ENCODE data around the gene CTTNBP2NL. TPM values are rescaled to one million over a fixed set of nuclear protein-coding genes. Genes with fewer than 3 reads are reported as not detected.
A peak's percentile ranks its signal among the peaks of the same experiment; 100 is the strongest.
"Not testable (repeated sequence)": the region's sequence is repeated elsewhere in the genome, so short reads cannot be mapped to it uniquely, and the experiment has no call there.

Gene CTTNBP2NL
- total RNA-seq, 2 donors from 2014 or later = 4.0 to 7.2 TPM

- peaks cover 7% of the 10 kb centered on the region for H3K27me3 Mint-ChIP-seq
- H3K4me3 Mint-ChIP-seq = peak overlapping the region; percentile 94
- H3K36me3 Mint-ChIP-seq (ENCODE audit: low read depth) = no peaks in the 10 kb centered on the region
- ATAC-seq (replicated peaks) = no peak
- H3K9me3 Mint-ChIP-seq = no peaks in the 10 kb centered on the region
- peak overlapping the region; percentile 12 for H3K27ac Mint-ChIP-seq
- peaks cover 24% of the 10 kb centered on the region for H3K4me1 Mint-ChIP-seq
These were observed 1.3 kb upstream of the CTTNBP2NL start for GRCh38 chr1:112394743-112395062.

- ATAC-seq (replicated peaks) = no peak
- peak overlapping the region; percentile 81 for H3K27ac Mint-ChIP-seq
- peaks cover 7% of the 10 kb centered on the region for H3K27me3 Mint-ChIP-seq
- H3K36me3 Mint-ChIP-seq (ENCODE audit: low read depth) = no peaks in the 10 kb centered on the region
- no peaks in the 10 kb centered on the region for H3K9me3 Mint-ChIP-seq
- H3K4me1 Mint-ChIP-seq = peaks cover 24% of the 10 kb centered on the region
- H3K4me3 Mint-ChIP-seq = peak overlapping the region; percentile 94
These were observed 676 bp upstream of the CTTNBP2NL start for GRCh38 chr1:112395256-112395820.

DNA sequence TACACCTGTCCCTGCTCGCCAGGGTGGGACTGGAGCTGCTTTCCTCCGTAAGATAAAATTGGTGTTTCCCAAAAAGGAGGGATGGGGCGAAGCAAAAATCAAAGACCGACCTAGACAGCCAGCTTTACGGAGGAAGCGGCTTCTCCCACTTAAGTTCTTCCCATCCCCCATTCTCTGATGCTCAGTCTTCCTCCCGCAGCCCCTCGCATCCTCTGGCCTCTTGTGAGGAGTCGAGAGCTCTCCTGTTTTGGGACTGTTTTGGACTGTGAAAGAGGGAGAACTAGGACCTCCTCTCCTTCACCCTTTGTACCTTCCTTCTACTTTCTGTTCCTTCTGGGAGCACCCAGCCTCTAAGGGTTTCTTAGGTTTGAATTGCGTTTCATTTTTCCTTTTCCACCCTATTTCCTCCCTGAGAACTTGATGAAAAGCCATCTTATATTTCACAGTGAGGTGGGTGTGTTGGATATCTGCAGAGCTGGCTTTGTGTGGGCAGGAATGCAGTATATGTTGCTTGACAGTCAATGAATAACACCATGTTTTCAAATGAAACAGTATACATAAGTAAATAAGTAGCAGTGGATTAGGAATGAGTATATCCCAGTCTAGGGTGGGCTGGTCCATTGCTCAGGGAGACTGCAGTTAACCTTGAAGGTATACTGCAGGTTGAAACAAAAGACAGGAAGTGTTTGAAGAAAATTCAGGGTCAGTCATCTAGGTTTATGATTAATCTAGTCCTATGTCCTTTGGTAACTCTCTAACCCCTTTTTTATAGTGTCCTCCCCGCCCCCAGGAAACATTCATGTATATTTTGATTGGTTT is 848 bp downstream of the CTTNBP2NL start:
- no peak for ATAC-seq (replicated peaks)
- Mint-ChIP-seq H3K9me3 (no peaks in the 10 kb centered on the region), H3K4me1 (peaks cover 18% of the 10 kb centered on the region), H3K36me3 (ENCODE audit: low read depth) (no peaks in the 10 kb centered on the region), H3K27me3 (peaks cover 7% of the 10 kb centered on the region), H3K27ac (peak overlapping the region; percentile 81), H3K4me3 (peak overlapping the region; percentile 94)

DNA sequence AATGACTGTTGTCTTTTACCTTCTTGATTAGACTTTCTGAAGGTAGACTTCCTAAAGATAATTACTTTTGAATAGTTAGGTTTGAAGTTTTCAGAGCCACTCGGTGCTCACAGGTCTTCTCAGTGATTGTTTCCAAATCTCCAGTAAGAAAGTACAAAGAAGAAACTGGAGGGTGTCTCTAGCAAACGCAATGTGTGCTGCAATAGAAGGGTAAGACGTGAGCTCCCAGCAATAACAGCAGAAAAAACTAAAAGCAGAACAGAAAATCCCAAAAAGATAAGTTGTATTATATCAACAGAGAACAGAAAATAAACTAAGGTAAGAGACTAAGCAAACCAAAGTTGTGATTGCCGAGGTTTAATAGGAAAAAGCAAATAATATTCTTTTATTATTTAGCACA is 1.8 kb downstream of the CTTNBP2NL start:
- H3K27me3 Mint-ChIP-seq = peaks cover 3% of the 10 kb centered on the region
- no peaks in the 10 kb centered on the region for H3K36me3 Mint-ChIP-seq (ENCODE audit: low read depth)
- ATAC-seq (replicated peaks) = no peak
- H3K4me1 Mint-ChIP-seq = peaks cover 18% of the 10 kb centered on the region
- H3K27ac Mint-ChIP-seq = no peak overlapping the region
- peak overlapping the region; percentile 94 for H3K4me3 Mint-ChIP-seq
- H3K9me3 Mint-ChIP-seq = no peaks in the 10 kb centered on the region

DNA sequence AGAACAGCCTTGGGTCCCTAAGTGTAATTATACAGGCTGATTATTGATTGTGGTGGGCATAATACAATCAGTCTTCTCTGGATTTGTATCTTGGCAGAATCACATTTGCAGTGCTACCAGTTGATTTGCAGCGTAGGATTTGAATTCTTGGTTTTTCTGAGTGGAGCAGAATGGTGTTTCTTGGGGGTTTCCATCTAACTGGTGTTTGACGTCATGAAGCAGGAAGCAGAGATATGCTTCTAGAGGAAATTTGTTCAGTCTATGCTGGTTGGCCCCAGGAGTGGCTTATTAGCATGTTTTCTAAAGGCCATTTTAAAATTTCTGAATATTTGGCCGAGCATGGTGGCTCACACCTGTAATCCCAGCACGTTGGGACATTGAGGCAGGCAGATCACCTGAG is 3.4 kb downstream of the CTTNBP2NL start:
- H3K27me3 Mint-ChIP-seq = no peaks in the 10 kb centered on the region

DNA sequence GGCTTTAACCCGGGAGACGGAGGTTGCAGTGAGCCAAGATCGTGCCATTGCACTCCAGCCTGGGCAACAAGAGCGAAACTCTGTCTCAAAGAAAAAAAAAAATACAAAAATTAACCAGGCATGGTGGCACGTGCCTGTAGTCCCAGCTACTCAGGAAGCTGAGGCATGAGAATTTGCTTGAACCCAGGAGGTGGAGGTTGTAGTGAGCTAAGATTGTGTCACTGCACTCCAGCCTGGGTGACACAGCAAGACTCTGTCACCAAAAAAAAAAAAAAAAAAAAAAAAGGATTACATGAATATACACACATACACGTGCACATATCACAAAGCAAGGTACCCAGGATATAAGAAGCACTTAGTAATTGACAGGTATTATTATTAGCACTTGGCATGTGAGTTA is 4.7 kb downstream of the CTTNBP2NL start:
- H3K27ac Mint-ChIP-seq; H3K4me3 Mint-ChIP-seq; H3K9me3 Mint-ChIP-seq; H3K27me3 Mint-ChIP-seq; H3K4me1 Mint-ChIP-seq; H3K36me3 Mint-ChIP-seq (ENCODE audit: low read depth); ATAC-seq (replicated peaks): not testable (repeated sequence)

More for the DNA sequence above, 3.4 kb downstream of the CTTNBP2NL start:
- Mint-ChIP-seq H3K27ac (no peak overlapping the region), H3K9me3 (no peaks in the 10 kb centered on the region), H3K4me3 (no peak overlapping the region), H3K4me1 (peaks cover 11% of the 10 kb centered on the region), H3K36me3 (ENCODE audit: low read depth) (no peaks in the 10 kb centered on the region)
- ATAC-seq (replicated peaks) = no peak

DNA sequence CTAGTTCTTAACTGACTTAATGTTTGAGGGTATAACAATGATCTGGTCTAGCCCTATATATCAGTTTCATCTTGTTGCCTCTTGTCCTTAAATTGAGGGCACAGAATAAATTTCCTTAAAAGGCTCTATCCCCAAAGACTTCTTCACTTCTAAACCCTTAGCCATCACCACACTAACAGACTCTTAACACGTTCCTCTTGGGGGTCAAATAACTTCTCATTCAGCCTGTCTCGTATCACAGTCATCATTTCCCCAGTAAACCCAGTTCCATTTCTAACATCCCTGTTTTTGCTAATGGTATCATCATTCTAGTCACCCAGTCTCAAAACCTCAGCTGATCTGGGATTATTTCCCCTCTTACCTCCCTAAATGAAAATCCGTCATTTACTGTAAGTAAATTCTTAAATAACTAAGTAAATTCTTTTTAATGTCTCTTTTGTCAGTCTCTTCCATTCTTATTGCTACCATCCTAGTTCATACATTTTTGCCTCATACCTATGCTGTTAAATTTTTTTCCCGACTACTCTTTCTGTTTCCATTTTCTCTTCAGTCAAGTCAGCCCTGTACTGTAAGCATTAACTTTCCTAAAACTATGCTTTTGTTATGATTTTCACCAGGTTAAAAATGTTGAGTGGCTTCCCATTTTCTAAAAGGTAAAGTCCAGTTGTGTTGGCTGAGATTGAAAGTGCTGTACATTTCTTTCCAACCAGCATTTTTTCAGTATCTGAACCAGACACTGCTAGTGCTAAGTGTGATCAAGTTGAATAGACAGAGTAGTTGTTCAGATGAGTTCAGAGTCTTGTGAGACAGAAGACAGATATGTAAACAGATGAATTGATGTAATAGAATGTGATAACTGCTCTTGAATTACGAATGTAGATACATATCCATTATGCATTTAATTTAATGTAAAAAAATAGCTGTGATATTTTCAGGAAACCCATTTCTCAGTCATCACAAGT is 6.9 kb downstream of the CTTNBP2NL start:
- peak; percentile 88 for ATAC-seq (replicated peaks)
- Mint-ChIP-seq H3K9me3 (no peaks in the 10 kb centered on the region), H3K4me1 (peaks cover 4% of the 10 kb centered on the region), H3K4me3 (peak overlapping the region; percentile 1), H3K36me3 (ENCODE audit: low read depth) (no peaks in the 10 kb centered on the region), H3K27me3 (no peaks in the 10 kb centered on the region), H3K27ac (peak overlapping the region; percentile 56)

DNA sequence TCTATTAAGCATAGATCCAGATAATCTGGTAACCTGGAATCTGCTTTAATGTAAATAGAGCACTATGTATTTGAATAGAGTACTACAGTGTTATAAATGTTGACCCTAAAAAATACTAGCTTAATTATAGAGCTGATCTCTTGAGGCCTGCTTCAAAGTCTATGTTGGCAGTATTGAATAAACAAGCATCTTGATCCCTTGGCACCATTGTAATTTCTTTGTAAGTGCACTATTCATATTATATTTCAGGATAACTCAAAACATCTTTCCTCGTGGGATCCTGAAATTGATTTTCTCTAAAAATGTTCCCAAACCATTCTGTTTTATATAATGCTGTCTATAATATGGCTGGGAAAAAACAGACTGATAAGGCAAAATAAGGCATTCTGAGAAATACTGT is 10.8 kb downstream of the CTTNBP2NL start:
- no peak for ATAC-seq (replicated peaks)
- Mint-ChIP-seq H3K4me3 (no peak overlapping the region), H3K9me3 (no peaks in the 10 kb centered on the region), H3K27ac (no peak overlapping the region), H3K27me3 (peaks cover 3% of the 10 kb centered on the region), H3K4me1 (no peaks in the 10 kb centered on the region), H3K36me3 (ENCODE audit: low read depth) (no peaks in the 10 kb centered on the region)

DNA sequence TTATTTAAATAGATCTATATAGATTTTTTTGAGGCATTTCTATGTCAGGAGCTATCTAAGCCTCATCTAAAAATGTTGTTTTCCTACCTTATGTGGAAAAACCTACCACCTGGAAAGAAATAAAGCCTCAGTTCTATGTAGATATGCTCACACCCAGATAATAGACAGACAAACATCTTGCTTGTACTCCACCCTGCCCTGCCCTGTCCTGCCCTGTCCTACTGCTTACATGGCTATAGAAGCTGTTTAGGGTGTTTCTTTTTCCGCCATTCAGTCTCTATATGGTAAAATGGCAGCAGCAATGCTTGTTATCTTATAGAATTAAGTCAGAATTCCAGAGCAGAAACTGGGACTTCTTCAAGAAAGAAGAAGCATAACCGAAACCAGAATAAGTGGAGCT is 13.4 kb downstream of the CTTNBP2NL start:
- Mint-ChIP-seq H3K4me1 (no peaks in the 10 kb centered on the region), H3K36me3 (ENCODE audit: low read depth) (no peaks in the 10 kb centered on the region), H3K27ac (no peak overlapping the region), H3K27me3 (peaks cover 3% of the 10 kb centered on the region), H3K4me3 (no peak overlapping the region), H3K9me3 (no peaks in the 10 kb centered on the region)
- no peak for ATAC-seq (replicated peaks)

GRCh38 chr1:112410673-112411072 is 14.7 kb downstream of the CTTNBP2NL start:
- no peaks in the 10 kb centered on the region for H3K4me1 Mint-ChIP-seq
- no peaks in the 10 kb centered on the region for H3K9me3 Mint-ChIP-seq
- H3K36me3 Mint-ChIP-seq (ENCODE audit: low read depth) = no peaks in the 10 kb centered on the region
- H3K4me3 Mint-ChIP-seq = no peak overlapping the region
- no peak overlapping the region for H3K27ac Mint-ChIP-seq
- ATAC-seq (replicated peaks) = peak; percentile 42
- peaks cover 3% of the 10 kb centered on the region for H3K27me3 Mint-ChIP-seq

GRCh38 chr1:112417271-112417670 is 21.3 kb downstream of the CTTNBP2NL start:
- H3K27me3 Mint-ChIP-seq = peaks cover 7% of the 10 kb centered on the region
- no peaks in the 10 kb centered on the region for H3K4me1 Mint-ChIP-seq
- ATAC-seq (replicated peaks) = no peak
- H3K9me3 Mint-ChIP-seq = no peaks in the 10 kb centered on the region
- no peak overlapping the region for H3K4me3 Mint-ChIP-seq
- no peaks in the 10 kb centered on the region for H3K36me3 Mint-ChIP-seq (ENCODE audit: low read depth)
- no peak overlapping the region for H3K27ac Mint-ChIP-seq

GRCh38 chr1:112418099-112418892 is 22.3 kb downstream of the CTTNBP2NL start:
- Mint-ChIP-seq H3K4me1 (no peaks in the 10 kb centered on the region), H3K9me3 (no peaks in the 10 kb centered on the region), H3K36me3 (ENCODE audit: low read depth) (no peaks in the 10 kb centered on the region), H3K4me3 (no peak overlapping the region), H3K27me3 (peaks cover 7% of the 10 kb centered on the region), H3K27ac (no peak overlapping the region)
- no peak for ATAC-seq (replicated peaks)

GRCh38 chr1:112423207-112423606 is 27.2 kb downstream of the CTTNBP2NL start:
- no peak for ATAC-seq (replicated peaks)
- Mint-ChIP-seq H3K27ac (no peak overlapping the region), H3K4me3 (no peak overlapping the region)

DNA sequence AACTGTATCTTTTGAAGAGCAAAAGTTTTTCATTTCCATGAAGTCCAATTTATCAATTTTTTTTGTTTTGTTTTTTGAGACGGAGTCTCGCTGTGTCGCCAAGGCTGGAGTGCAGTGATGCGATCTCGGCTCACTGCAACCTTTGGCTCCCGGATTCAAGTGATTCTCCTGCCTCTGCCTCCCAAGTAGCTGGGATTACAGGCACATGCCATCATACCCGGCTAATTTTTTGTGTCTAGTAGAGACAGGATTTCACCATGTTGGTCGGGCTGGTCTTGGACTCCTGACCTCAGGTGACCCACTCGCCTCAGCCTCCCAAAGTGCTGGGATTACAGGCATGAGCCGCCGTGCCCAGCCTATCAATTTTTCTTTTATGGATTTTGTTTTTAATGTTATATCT is 27.7 kb downstream of the CTTNBP2NL start:
- H3K4me1 Mint-ChIP-seq; H3K36me3 Mint-ChIP-seq (ENCODE audit: low read depth); H3K27ac Mint-ChIP-seq; ATAC-seq (replicated peaks); H3K4me3 Mint-ChIP-seq; H3K27me3 Mint-ChIP-seq; H3K9me3 Mint-ChIP-seq: not testable (repeated sequence)

More at GRCh38 chr1:112423207-112423606, 27.2 kb downstream of the CTTNBP2NL start:
- Mint-ChIP-seq H3K9me3 (no peaks in the 10 kb centered on the region), H3K36me3 (ENCODE audit: low read depth) (no peaks in the 10 kb centered on the region), H3K4me1 (no peaks in the 10 kb centered on the region), H3K27me3 (peaks cover 8% of the 10 kb centered on the region)

Measured in activated T-helper 17 cell treated with anti-CD3 and anti-CD28 coated beads, Interleukin-2, amount 50 U/mL, for 72 hours (primary cell).